ENCODE data around the gene RASGRP1.

RASGRP1 gene

DNA sequence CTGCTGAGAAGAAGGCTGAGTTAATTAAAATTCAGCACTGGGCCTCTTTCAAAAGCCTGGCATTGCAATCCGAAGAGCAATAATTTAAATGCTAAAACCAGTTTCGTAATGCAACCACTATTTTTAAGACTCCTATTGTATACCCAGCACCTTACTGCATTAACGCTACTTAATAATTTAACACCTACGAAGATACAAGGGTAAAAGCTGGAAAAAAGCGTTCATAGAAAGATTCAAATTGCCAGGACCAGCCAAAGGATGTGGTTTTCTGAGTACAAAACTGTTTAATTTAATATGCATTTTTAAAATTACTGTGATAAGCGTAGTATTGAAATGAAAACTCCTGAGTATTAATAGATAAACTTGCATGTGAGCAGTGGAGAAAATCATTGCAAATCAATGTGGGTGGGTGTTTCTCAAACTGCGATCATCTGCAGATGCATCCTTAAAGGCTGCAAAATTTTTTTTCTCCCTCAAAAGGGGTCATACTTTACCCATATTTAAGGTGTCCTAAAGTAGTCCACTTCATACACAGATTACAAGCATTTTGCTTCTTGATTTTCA, 12.9 kb upstream of the RASGRP1 start:
- Histone ChIP-seq H3K27me3 (ENCODE audit: insufficient read depth, low read length) (no peaks in the 10 kb centered on the region), H3K9ac (ENCODE audit: low read length) (no peak overlapping the region), H3K27ac (ENCODE audit: low read depth, low read length, poor library complexity, severe bottlenecking) (no peak overlapping the region), H3K9me2 (ENCODE audit: low read depth, low read length) (no peaks in the 10 kb centered on the region), H3K4me2 (ENCODE audit: low read length) (no peak overlapping the region), H3K36me3 (ENCODE audit: insufficient read depth, low read length) (no peaks in the 10 kb centered on the region), H3F3A (ENCODE audit: insufficient read depth, low read length) (no peaks in the 10 kb centered on the region), H3K79me2 (ENCODE audit: insufficient read depth, low read length) (no peaks in the 10 kb centered on the region), H3K9me3 (ENCODE audit: low read length) (no peaks in the 10 kb centered on the region), H2AFZ (ENCODE audit: low read length) (no peak overlapping the region), H3K4me1 (ENCODE audit: insufficient read depth, low read length, severe bottlenecking) (no peaks in the 10 kb centered on the region), H4K20me1 (ENCODE audit: insufficient read depth, low read length) (no peaks in the 10 kb centered on the region), H3K4me3 (ENCODE audit: low read depth, low read length, poor library complexity, severe bottlenecking) (no peak overlapping the region)
- TF ChIP-seq EZH2 (IDR thresholded peaks at IDR 0.05; ENCODE audit: borderline replicate concordance, low read length) = no peak
- TF ChIP-seq, protein P1, sequence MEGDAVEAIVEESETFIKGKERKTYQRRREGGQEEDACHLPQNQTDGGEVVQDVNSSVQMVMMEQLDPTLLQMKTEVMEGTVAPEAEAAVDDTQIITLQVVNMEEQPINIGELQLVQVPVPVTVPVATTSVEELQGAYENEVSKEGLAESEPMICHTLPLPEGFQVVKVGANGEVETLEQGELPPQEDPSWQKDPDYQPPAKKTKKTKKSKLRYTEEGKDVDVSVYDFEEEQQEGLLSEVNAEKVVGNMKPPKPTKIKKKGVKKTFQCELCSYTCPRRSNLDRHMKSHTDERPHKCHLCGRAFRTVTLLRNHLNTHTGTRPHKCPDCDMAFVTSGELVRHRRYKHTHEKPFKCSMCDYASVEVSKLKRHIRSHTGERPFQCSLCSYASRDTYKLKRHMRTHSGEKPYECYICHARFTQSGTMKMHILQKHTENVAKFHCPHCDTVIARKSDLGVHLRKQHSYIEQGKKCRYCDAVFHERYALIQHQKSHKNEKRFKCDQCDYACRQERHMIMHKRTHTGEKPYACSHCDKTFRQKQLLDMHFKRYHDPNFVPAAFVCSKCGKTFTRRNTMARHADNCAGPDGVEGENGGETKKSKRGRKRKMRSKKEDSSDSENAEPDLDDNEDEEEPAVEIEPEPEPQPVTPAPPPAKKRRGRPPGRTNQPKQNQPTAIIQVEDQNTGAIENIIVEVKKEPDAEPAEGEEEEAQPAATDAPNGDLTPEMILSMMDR (IDR thresholded peaks at IDR 0.05; ENCODE audit: low read length) = no peak

DNA sequence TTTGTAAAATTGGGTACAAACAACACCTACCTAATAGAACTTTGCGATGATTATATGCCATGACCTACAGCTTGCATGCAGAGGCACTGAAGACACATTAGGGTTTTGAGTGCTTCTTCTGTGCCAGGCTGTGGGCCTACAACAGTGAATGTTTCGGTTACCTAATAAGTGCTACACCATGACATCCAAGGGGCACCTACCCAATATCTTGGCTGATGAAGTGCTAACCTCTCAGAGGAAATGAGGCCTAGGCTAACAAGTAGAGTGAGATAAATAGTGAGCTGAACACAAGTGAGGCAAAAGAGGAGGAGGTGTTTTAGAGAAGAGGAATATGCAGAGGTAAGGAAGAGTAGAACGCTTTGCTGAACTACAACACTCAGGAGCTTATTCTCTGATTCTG, 12.2 kb upstream of the RASGRP1 start:
- Histone ChIP-seq H3K9me2 (ENCODE audit: low read depth, low read length) (no peaks in the 10 kb centered on the region), H3K36me3 (ENCODE audit: insufficient read depth, low read length) (no peaks in the 10 kb centered on the region), H3K27me3 (ENCODE audit: insufficient read depth, low read length) (no peaks in the 10 kb centered on the region), H3K9ac (ENCODE audit: low read length) (no peak overlapping the region), H3K4me1 (ENCODE audit: insufficient read depth, low read length, severe bottlenecking) (no peaks in the 10 kb centered on the region), H3K4me3 (ENCODE audit: low read depth, low read length, poor library complexity, severe bottlenecking) (no peak overlapping the region), H2AFZ (ENCODE audit: low read length) (no peak overlapping the region), H3K27ac (ENCODE audit: low read depth, low read length, poor library complexity, severe bottlenecking) (no peak overlapping the region), H3K9me3 (ENCODE audit: low read length) (no peaks in the 10 kb centered on the region), H3K79me2 (ENCODE audit: insufficient read depth, low read length) (no peaks in the 10 kb centered on the region), H3K4me2 (ENCODE audit: low read length) (no peak overlapping the region), H4K20me1 (ENCODE audit: insufficient read depth, low read length) (no peaks in the 10 kb centered on the region), H3F3A (ENCODE audit: insufficient read depth, low read length) (no peaks in the 10 kb centered on the region)
- TF ChIP-seq, protein P1 (IDR thresholded peaks at IDR 0.05; ENCODE audit: low read length) = no peak
- TF ChIP-seq EZH2 (IDR thresholded peaks at IDR 0.05; ENCODE audit: borderline replicate concordance, low read length) = no peak

DNA sequence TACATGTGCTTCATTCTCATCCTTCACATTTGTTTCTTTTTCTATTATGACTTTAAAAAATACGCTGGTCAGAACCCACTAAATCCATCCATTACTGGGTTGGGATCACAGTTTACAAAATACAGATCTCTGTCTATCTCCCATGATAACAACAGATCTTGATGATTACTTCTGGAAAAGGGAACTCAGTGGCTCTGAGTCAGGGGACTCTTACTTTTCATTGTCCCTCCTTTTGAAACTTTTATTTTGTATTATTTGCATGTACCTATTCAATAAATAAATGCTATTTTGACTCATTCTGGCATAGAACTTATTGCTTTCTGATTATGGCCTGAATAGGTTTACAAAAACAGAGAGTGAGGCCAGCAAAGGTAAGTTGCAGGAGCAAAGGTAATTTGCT, 11.6 kb upstream of the RASGRP1 start:
- H3K36me3 ChIP-seq (ENCODE audit: insufficient read depth, low read length) = no peaks in the 10 kb centered on the region
- TF ChIP-seq, protein P1 (IDR thresholded peaks at IDR 0.05; ENCODE audit: low read length) = no peak
- TF ChIP-seq EZH2 (IDR thresholded peaks at IDR 0.05; ENCODE audit: borderline replicate concordance, low read length) = no peak
- H3K4me2 ChIP-seq (ENCODE audit: low read length) = no peak overlapping the region
- no peaks in the 10 kb centered on the region for H3K27me3 ChIP-seq (ENCODE audit: insufficient read depth, low read length)
- H3K9ac ChIP-seq (ENCODE audit: low read length) = no peak overlapping the region
- no peaks in the 10 kb centered on the region for H4K20me1 ChIP-seq (ENCODE audit: insufficient read depth, low read length)
- no peaks in the 10 kb centered on the region for H3K4me1 ChIP-seq (ENCODE audit: insufficient read depth, low read length, severe bottlenecking)
- H3K79me2 ChIP-seq (ENCODE audit: insufficient read depth, low read length) = no peaks in the 10 kb centered on the region
- no peak overlapping the region for H3K4me3 ChIP-seq (ENCODE audit: low read depth, low read length, poor library complexity, severe bottlenecking)
- no peak overlapping the region for H2AFZ ChIP-seq (ENCODE audit: low read length)
- no peaks in the 10 kb centered on the region for H3K9me2 ChIP-seq (ENCODE audit: low read depth, low read length)
- no peaks in the 10 kb centered on the region for H3K9me3 ChIP-seq (ENCODE audit: low read length)
- H3K27ac ChIP-seq (ENCODE audit: low read depth, low read length, poor library complexity, severe bottlenecking) = no peak overlapping the region
- no peaks in the 10 kb centered on the region for H3F3A ChIP-seq (ENCODE audit: insufficient read depth, low read length)
